ENCODE results near the gene SNAI3. TPM values are rescaled to one million over a fixed set of nuclear protein-coding genes. Genes with fewer than 3 reads are reported as not detected.

The SNAI3 gene
- total and polyA plus RNA-seq, 9 of the 15 experiments (the other 6 are each of a cell fraction or from before 2014, with no cell fraction given): 0.04 to 4.1 (median 0.80) TPM; not detected in 1

GRCh38 chr16:88633684-88634140 lies 52.6 kb downstream of the SNAI3 start (continued):
- TF ChIP-seq ZNF318 (IDR thresholded peaks at IDR 0.05; ENCODE audit: borderline replicate concordance in 1 of 2, low read depth in 1 of 2): no peak
- TF ChIP-seq ZBTB9 (CRISPR knock-in tag; IDR thresholded peaks at IDR 0.05): no peak
- no peak for TF ChIP-seq CEBPB (tag; IDR thresholded peaks at IDR 0.05)
- TF ChIP-seq SOX6 (IDR thresholded peaks at IDR 0.05): no peak
- no peak for TF ChIP-seq RBM39 (optimal IDR thresholded peaks at IDR 0.05; ENCODE audit: low read depth, low read length)
- TF ChIP-seq THRAP3 (IDR thresholded peaks at IDR 0.05; ENCODE audit: borderline replicate concordance): 0 out of 2 replicates have a peak, but pooled peaks have one; percentile 44
- TF ChIP-seq PML (IDR thresholded peaks at IDR 0.05; ENCODE audit: low read length): no peak
- TF ChIP-seq ZNF239 (CRISPR knock-in tag; IDR thresholded peaks at IDR 0.05): no peak
- peak; percentile 14; the same call in 1 of the 2 replicates for TF ChIP-seq REST (IDR thresholded peaks at IDR 0.05; ENCODE audit: borderline replicate concordance)
- TF ChIP-seq REST (CRISPR knock-in tag; IDR thresholded peaks at IDR 0.05; ENCODE audit: low read depth): no peak
- no peak for TF ChIP-seq PTTG1 (tag; IDR thresholded peaks at IDR 0.05; ENCODE audit: low read depth)

Measured in K562 (cell line).